Suprapubic skin (tissue), 4 donors: ENCODE data around the gene RALGPS2. TPM values are rescaled to one million over a fixed set of nuclear protein-coding genes. Genes with fewer than 3 reads are reported as not detected.

Source experiments
- DNase-seq, 2 donors: peaks; one replicate each; pipeline ENCODE4 v3.0.0-alpha.2; 2019; ENCODE audit warnings: low spot score in 2 of 2
- H3K27ac ChIP-seq: fragments of 200-600 bp; sonication (generic); one replicate; pipeline ENCODE4 v1.5.1; 2019
- H3K27me3 ChIP-seq: fragments of 200-600 bp; sonication (generic); one replicate; pipeline ENCODE4 v1.5.1; 2019
- H3K36me3 ChIP-seq: fragments of 200-600 bp; sonication (generic); one replicate; pipeline ENCODE4 v1.5.1; 2019
- H3K4me1 ChIP-seq: fragments of 200-600 bp; sonication (generic); one replicate; pipeline ENCODE4 v1.5.1; 2019
- H3K4me3 ChIP-seq: fragments of 200-600 bp; sonication (generic); one replicate; pipeline ENCODE4 v1.5.1; 2019; ENCODE audit warnings: mild to moderate bottlenecking
- H3K9me3 ChIP-seq: fragments of 200-600 bp; sonication (generic); one replicate; pipeline ENCODE4 v1.5.1; 2019
- EP300 ChIP-seq: sonication (generic); formaldehyde crosslinking; IDR thresholded peaks from one replicate; pipeline ENCODE4 v1.6.1; 2017; ENCODE audit warnings: antibody characterized with exemption
- POLR2A ChIP-seq, 2 donors: fragments of 450-650 bp; IDR thresholded peaks; one replicate each; pipeline ENCODE4 v1.6.1; 2017; ENCODE audit warnings: antibody characterized with exemption in 2 of 2, mild to moderate bottlenecking in 2 of 2, moderate library complexity in 2 of 2
- POLR2AphosphoS5 ChIP-seq, 3 donors: sonication (generic); formaldehyde crosslinking; IDR thresholded peaks; one replicate each; pipeline ENCODE4 v1.6.1; 2017; ENCODE audit warnings: antibody characterized with exemption in 3 of 3
- WGBS: methylation state at CpG from one replicate; pipeline ENCODE4 v1.1.5; 2018; 5-methylcytosine and 5-hydroxymethylcytosine counted together
- total RNA-seq, 4 donors: library from RNA; depleted of rRNA; stranded (reverse); fragments of >200 nt; gene quantifications; one replicate each; pipeline ENCODE4 v1.1.0, GENCODE V29; 2016
- TF ChIP-seq, protein P1 (sequence below), 2 donors: fragments of 200-600 bp in 1 of 2; fragments of 450-650 bp in 1 of 2; sonication (generic) in 1 of 2; IDR thresholded peaks; one replicate each; pipeline ENCODE4 v1.5.1; 2016 to 2019; ENCODE audit warnings: antibody characterized with exemption in 2 of 2, mild to moderate bottlenecking in 1 of 2, moderate library complexity in 1 of 2

RALGPS2 gene
- total RNA-seq, 4 donors from 2014 or later: 16.3 to 47.4 (median 27.8) TPM

DNA sequence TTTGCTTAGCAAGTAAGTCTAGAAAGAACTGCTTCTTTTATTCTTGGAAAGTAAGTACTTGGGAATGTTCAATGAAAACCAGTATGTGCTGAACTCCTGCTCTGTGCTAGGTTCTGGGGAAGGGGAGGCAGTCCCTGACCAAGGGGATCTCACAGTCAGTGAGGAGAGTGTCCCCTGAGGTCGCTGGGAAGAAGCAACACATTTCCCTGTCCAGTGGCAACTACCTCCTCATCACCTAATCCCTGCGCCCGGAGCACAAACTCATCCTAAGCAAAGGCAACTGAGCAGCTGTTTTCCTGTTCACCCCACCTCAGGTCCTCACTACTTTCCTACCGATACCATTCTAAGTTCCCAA lies 207.5 kb downstream of the RALGPS2 start:
- H3K9me3 ChIP-seq: no peaks in the 10 kb centered on the region
- DNase-seq: no peak
- no peaks in the 10 kb centered on the region for H3K27me3 ChIP-seq
- no peak overlapping the region for H3K4me3 ChIP-seq
- H3K36me3 ChIP-seq: no peaks in the 10 kb centered on the region
- H3K27ac ChIP-seq: peak overlapping the region; percentile 62
- TF ChIP-seq POLR2AphosphoS5 (IDR thresholded peaks at IDR 0.05) (no peak), POLR2A (IDR thresholded peaks at IDR 0.05) (no peak), EP300 (no peak)
- 64% methylated on average over 4 of the region's 4 CpGs for WGBS
- peaks cover 31% of the 10 kb centered on the region for H3K4me1 ChIP-seq

DNA sequence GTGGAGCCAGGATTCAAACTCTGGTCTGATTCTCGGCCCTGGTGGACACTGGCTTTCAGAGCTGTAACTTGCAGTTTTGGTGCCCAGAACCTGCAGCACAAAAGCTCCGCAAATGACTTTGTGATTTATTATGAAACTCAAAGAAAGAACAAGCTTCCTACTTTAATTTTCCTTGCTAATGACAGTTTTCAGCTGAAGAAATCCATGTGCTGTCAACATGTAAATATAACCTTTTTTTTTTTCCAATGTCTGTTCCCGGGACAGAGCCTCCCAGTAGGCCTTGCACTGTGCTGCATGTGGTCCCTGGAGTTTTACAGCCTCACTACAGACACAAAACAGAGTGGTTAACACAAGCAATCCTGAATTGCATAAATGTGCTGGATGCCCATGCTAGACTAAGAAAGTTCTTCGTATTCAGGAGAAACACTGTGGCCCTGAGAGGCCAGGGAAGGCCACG lies 208.1 kb downstream of the RALGPS2 start:
- H3K27ac ChIP-seq: peak overlapping the region; percentile 81
- H3K4me3 ChIP-seq: no peak overlapping the region
- H3K4me1 ChIP-seq: peaks cover 35% of the 10 kb centered on the region
- H3K27me3 ChIP-seq: no peaks in the 10 kb centered on the region
- TF ChIP-seq EP300: no peak
- TF ChIP-seq POLR2A (IDR thresholded peaks at IDR 0.05): no peak
- TF ChIP-seq, protein P1, sequence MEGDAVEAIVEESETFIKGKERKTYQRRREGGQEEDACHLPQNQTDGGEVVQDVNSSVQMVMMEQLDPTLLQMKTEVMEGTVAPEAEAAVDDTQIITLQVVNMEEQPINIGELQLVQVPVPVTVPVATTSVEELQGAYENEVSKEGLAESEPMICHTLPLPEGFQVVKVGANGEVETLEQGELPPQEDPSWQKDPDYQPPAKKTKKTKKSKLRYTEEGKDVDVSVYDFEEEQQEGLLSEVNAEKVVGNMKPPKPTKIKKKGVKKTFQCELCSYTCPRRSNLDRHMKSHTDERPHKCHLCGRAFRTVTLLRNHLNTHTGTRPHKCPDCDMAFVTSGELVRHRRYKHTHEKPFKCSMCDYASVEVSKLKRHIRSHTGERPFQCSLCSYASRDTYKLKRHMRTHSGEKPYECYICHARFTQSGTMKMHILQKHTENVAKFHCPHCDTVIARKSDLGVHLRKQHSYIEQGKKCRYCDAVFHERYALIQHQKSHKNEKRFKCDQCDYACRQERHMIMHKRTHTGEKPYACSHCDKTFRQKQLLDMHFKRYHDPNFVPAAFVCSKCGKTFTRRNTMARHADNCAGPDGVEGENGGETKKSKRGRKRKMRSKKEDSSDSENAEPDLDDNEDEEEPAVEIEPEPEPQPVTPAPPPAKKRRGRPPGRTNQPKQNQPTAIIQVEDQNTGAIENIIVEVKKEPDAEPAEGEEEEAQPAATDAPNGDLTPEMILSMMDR (IDR thresholded peaks at IDR 0.05): no peak
- TF ChIP-seq POLR2AphosphoS5 (IDR thresholded peaks at IDR 0.05): peak in 1 of 3 donors; percentile 59
- no peaks in the 10 kb centered on the region for H3K9me3 ChIP-seq
- WGBS: 59% methylated on average over 5 of the region's 5 CpGs
- H3K36me3 ChIP-seq: no peaks in the 10 kb centered on the region
- DNase-seq: no peak

DNA sequence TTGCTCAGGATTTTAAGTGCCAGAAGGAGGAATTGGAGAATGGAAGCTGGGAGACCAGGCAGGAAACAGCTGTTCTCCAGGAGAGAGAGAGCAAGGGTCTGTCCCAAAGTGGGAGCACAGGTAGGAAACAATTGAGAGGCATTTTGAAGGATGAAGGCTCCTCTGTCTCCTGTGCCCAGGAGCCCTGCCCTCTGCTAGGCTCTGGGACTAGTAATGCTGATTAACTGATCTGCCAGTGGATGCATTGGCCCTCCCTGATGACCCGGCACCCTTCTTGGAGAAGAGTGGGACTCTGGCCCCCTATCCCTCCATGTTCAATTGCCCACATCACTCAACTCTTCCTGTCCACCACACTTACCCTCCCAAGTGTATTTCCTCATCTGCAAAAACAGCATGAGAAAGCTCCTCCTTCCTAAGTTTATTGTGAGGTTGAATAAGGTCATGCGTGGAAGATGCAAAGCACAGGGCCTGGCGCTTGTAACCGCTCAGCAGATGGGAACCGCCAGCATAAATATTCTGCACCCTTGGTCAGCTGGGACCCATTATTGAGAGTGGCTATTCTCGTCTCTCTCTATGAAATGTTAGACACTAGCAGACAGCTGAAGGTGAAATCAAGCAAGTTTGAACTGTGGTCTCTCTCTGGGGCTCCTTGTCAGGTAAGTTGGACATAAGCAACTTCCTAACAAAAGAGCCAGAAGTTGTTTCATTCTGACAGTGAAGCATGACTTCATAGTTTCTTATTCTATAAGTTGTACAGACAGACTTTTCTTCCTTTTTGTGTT lies 208.9 kb downstream of the RALGPS2 start:
- no peak for DNase-seq
- Histone ChIP-seq H3K36me3 (no peaks in the 10 kb centered on the region), H3K4me3 (no peak overlapping the region), H3K4me1 (peaks cover 43% of the 10 kb centered on the region), H3K9me3 (no peaks in the 10 kb centered on the region), H3K27me3 (no peaks in the 10 kb centered on the region), H3K27ac (peak overlapping the region; percentile 81)
- TF ChIP-seq EP300: no peak
- no peak for TF ChIP-seq POLR2AphosphoS5 (IDR thresholded peaks at IDR 0.05)
- TF ChIP-seq, protein P1 (IDR thresholded peaks at IDR 0.05): no peak
- TF ChIP-seq POLR2A (IDR thresholded peaks at IDR 0.05): no peak
- 75% methylated on average over 6 of the region's 6 CpGs for WGBS

DNA sequence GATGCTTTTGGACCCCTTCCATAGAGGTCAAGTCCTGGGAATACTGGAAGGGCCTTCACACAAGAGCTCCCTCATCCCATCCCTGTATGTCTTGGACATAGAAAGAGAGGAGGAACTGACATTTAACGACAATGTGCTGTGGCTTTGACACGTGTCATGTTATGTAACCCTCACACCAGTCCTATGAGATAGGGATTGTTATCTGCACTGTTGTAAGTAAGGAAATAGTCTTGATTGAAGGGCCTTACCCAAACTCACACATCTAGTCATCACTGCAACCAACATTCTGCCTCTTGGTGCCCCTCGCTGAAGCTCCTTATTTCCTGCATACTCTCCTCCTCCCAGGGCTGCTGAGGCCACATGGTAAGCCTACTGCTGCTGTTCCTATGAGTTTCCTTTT lies 209.5 kb downstream of the RALGPS2 start:
- TF ChIP-seq, protein P1 (IDR thresholded peaks at IDR 0.05): no peak
- TF ChIP-seq POLR2AphosphoS5 (IDR thresholded peaks at IDR 0.05): no peak
- no peak for TF ChIP-seq EP300
- no peak for TF ChIP-seq POLR2A (IDR thresholded peaks at IDR 0.05)
- no peaks in the 10 kb centered on the region for H3K27me3 ChIP-seq
- no peak for DNase-seq
- no peaks in the 10 kb centered on the region for H3K36me3 ChIP-seq
- H3K9me3 ChIP-seq: no peaks in the 10 kb centered on the region
- no peak overlapping the region for H3K4me3 ChIP-seq
- WGBS: 59% methylated on average over 3 of the region's 3 CpGs
- H3K4me1 ChIP-seq: peaks cover 49% of the 10 kb centered on the region
- no peak overlapping the region for H3K27ac ChIP-seq

DNA sequence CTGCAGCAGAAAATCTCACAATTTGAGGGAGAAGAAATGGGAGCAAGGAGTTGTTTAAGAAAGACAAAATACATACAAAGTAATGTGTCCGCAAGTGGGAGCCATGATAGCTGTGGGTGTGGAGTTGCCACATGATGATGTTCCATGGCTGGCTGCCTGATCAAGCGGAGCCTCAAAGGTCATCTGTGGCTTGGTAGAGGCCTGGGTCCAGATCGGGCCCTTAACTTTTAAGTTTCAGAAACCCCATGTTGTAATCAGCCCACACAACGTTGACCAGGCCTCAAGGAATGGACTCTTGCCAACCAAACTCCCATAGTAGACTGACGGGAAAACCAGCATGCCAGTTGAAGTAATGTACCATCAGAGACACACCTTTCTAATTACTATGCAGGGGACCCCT lies 210.6 kb downstream of the RALGPS2 start:
- no peak overlapping the region for H3K4me3 ChIP-seq
- no peaks in the 10 kb centered on the region for H3K27me3 ChIP-seq
- TF ChIP-seq EP300 (no peak), POLR2AphosphoS5 (IDR thresholded peaks at IDR 0.05) (no peak), POLR2A (IDR thresholded peaks at IDR 0.05) (no peak)
- TF ChIP-seq, protein P1 (IDR thresholded peaks at IDR 0.05): no peak
- peaks cover 55% of the 10 kb centered on the region for H3K4me1 ChIP-seq
- 69% methylated on average over 5 of the region's 5 CpGs for WGBS
- no peak for DNase-seq
- H3K9me3 ChIP-seq: no peaks in the 10 kb centered on the region
- no peaks in the 10 kb centered on the region for H3K36me3 ChIP-seq
- H3K27ac ChIP-seq: no peak overlapping the region
